ENCODE measurements around the gene MRTFB. TPM values are rescaled to one million over a fixed set of nuclear protein-coding genes. Genes with fewer than 3 reads are reported as not detected.

Gene MRTFB
- total RNA-seq, 1 donor from 2014 or later, result 31.4 TPM

GRCh38 chr16:14225457-14225856 is 154.3 kb downstream of the MRTFB start:
- Mint-ChIP-seq H3K27me3 (ENCODE audit: unreplicated experiment) (no peaks in the 10 kb centered on the region), H3K36me3 (ENCODE audit: unreplicated experiment) (peaks cover 31% of the 10 kb centered on the region), H3K4me1 (ENCODE audit: unreplicated experiment) (no peaks in the 10 kb centered on the region), H3K4me3 (ENCODE audit: unreplicated experiment) (no peak overlapping the region), H3K9me3 (ENCODE audit: unreplicated experiment) (peaks cover 15% of the 10 kb centered on the region), H3K27ac (ENCODE audit: unreplicated experiment) (no peak overlapping the region)
- no peak for DNase-seq (ENCODE audit: extremely low spot score, unreplicated experiment)
- TF ChIP-seq CTCF (IDR thresholded peaks at IDR 0.05), result no peak

GRCh38 chr16:14232106-14232864 is 161.2 kb downstream of the MRTFB start:
- H3K36me3 Mint-ChIP-seq (ENCODE audit: unreplicated experiment), result peaks cover 13% of the 10 kb centered on the region
- H3K4me1 Mint-ChIP-seq (ENCODE audit: unreplicated experiment), result no peaks in the 10 kb centered on the region
- H3K4me3 Mint-ChIP-seq (ENCODE audit: unreplicated experiment), result no peak overlapping the region
- TF ChIP-seq CTCF (IDR thresholded peaks at IDR 0.05), result no peak
- H3K27me3 Mint-ChIP-seq (ENCODE audit: unreplicated experiment), result no peaks in the 10 kb centered on the region
- H3K27ac Mint-ChIP-seq (ENCODE audit: unreplicated experiment), result no peak overlapping the region
- H3K9me3 Mint-ChIP-seq (ENCODE audit: unreplicated experiment), result no peaks in the 10 kb centered on the region
- DNase-seq (ENCODE audit: extremely low spot score, unreplicated experiment), result no peak

GRCh38 chr16:14236401-14236800 is 165.3 kb downstream of the MRTFB start:
- Mint-ChIP-seq H3K36me3 (ENCODE audit: unreplicated experiment) (peaks cover 19% of the 10 kb centered on the region), H3K4me1 (ENCODE audit: unreplicated experiment) (no peaks in the 10 kb centered on the region), H3K4me3 (ENCODE audit: unreplicated experiment) (no peak overlapping the region), H3K27ac (ENCODE audit: unreplicated experiment) (no peak overlapping the region), H3K9me3 (ENCODE audit: unreplicated experiment) (no peaks in the 10 kb centered on the region), H3K27me3 (ENCODE audit: unreplicated experiment) (no peaks in the 10 kb centered on the region)
- no peak for DNase-seq (ENCODE audit: extremely low spot score, unreplicated experiment)
- no peak for TF ChIP-seq CTCF (IDR thresholded peaks at IDR 0.05)

- H3K27me3 Mint-ChIP-seq (ENCODE audit: unreplicated experiment), result no peaks in the 10 kb centered on the region
- no peak for TF ChIP-seq CTCF (IDR thresholded peaks at IDR 0.05)
- no peaks in the 10 kb centered on the region for H3K4me1 Mint-ChIP-seq (ENCODE audit: unreplicated experiment)
- H3K9me3 Mint-ChIP-seq (ENCODE audit: unreplicated experiment), result no peaks in the 10 kb centered on the region
- peaks cover 30% of the 10 kb centered on the region for H3K36me3 Mint-ChIP-seq (ENCODE audit: unreplicated experiment)
- no peak for DNase-seq (ENCODE audit: extremely low spot score, unreplicated experiment)
- no peak overlapping the region for H3K4me3 Mint-ChIP-seq (ENCODE audit: unreplicated experiment)
- H3K27ac Mint-ChIP-seq (ENCODE audit: unreplicated experiment), result no peak overlapping the region
These were observed 167.6 kb downstream of the MRTFB start for GRCh38 chr16:14238756-14239155.

- no peak for DNase-seq (ENCODE audit: extremely low spot score, unreplicated experiment)
- Mint-ChIP-seq H3K9me3 (ENCODE audit: unreplicated experiment) (no peaks in the 10 kb centered on the region), H3K4me1 (ENCODE audit: unreplicated experiment) (no peaks in the 10 kb centered on the region), H3K27me3 (ENCODE audit: unreplicated experiment) (no peaks in the 10 kb centered on the region), H3K4me3 (ENCODE audit: unreplicated experiment) (no peak overlapping the region), H3K27ac (ENCODE audit: unreplicated experiment) (no peak overlapping the region), H3K36me3 (ENCODE audit: unreplicated experiment) (peaks cover 25% of the 10 kb centered on the region)
- no peak for TF ChIP-seq CTCF (IDR thresholded peaks at IDR 0.05)
These were observed 168.7 kb downstream of the MRTFB start for GRCh38 chr16:14239791-14240190.
